Stomach (tissue), 4 donors: Measurements from ENCODE around the gene MYH11.

Source experiments
- EP300 ChIP-seq: sonication (generic); formaldehyde crosslinking; IDR thresholded peaks from one replicate; pipeline ENCODE4 v1.6.1; 2017; ENCODE audit warnings: antibody characterized with exemption
- POLR2A ChIP-seq, 4 donors: fragments of 450-650 bp; IDR thresholded peaks; one replicate each; pipeline ENCODE4 v1.6.1; 2016; ENCODE audit warnings: antibody characterized with exemption in 4 of 4, control low read depth in 2 of 4, mild to moderate bottlenecking in 1 of 4, moderate library complexity in 1 of 4
- POLR2AphosphoS5 ChIP-seq, 3 donors: sonication (generic); formaldehyde crosslinking; IDR thresholded peaks; one replicate each; pipeline ENCODE4 v1.6.1; 2016; ENCODE audit warnings: antibody characterized with exemption in 3 of 3
- TF ChIP-seq, protein P1 (sequence below), 7 experiments: fragments of 450-650 bp in 4 of 7; fragments of 200-600 bp in 3 of 7; sonication (generic) in 3 of 7; IDR thresholded peaks; one replicate each; pipeline ENCODE4 v1.5.1; 2016 to 2019; ENCODE audit warnings: antibody characterized with exemption in 7 of 7, control low read depth in 2 of 7, mild to moderate bottlenecking in 1 of 7

DNA sequence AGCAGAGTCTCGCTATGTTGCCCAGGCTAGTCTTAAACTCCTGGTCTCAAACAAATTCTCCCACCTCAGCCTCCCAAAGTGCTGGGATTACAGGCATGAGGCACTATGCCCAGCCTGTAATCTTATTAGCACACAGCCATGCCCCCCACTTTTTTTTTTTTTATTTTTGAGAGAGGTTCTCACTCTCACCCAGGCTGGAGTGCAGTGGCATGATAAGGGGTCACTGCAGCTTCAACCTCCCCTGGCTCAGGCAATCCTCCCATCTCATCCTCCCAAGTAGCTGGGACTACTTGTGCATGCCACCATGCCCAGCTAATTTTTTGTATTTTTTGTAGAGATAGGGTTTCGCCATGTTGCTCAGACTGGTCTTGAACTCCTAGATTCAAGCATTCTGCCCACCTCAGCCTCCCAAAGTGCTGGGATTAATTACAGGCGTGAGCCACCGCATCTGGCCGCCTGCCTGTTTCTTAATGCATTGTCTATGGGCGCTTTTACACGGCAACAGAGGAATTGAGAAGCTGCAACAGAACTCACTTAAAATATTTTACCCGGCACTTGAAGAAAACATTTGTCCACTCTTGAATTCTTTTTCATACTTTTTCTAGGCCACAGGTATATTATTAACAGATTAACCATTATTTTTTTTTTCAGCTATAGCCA, 40.4 kb upstream of the MYH11 start:
- TF ChIP-seq, protein P1, sequence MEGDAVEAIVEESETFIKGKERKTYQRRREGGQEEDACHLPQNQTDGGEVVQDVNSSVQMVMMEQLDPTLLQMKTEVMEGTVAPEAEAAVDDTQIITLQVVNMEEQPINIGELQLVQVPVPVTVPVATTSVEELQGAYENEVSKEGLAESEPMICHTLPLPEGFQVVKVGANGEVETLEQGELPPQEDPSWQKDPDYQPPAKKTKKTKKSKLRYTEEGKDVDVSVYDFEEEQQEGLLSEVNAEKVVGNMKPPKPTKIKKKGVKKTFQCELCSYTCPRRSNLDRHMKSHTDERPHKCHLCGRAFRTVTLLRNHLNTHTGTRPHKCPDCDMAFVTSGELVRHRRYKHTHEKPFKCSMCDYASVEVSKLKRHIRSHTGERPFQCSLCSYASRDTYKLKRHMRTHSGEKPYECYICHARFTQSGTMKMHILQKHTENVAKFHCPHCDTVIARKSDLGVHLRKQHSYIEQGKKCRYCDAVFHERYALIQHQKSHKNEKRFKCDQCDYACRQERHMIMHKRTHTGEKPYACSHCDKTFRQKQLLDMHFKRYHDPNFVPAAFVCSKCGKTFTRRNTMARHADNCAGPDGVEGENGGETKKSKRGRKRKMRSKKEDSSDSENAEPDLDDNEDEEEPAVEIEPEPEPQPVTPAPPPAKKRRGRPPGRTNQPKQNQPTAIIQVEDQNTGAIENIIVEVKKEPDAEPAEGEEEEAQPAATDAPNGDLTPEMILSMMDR (IDR thresholded peaks at IDR 0.05): no peak
- TF ChIP-seq POLR2A (IDR thresholded peaks at IDR 0.05) (no peak), POLR2AphosphoS5 (IDR thresholded peaks at IDR 0.05) (no peak), EP300 (no peak)
